Stimulated activated CD4-positive, alpha-beta T cell treated with anti-CD3 and anti-CD28 coated beads, TNF-alpha, amount 100 ng/mL, for 24 hours (primary cell): ENCODE measurements around the gene MCTP2.
"Not testable (repeated sequence)": the region's sequence is repeated elsewhere in the genome, so short reads cannot be mapped to it uniquely, and the experiment has no call there.

Experiments used
- DNase-seq, 3 experiments: peaks; one replicate each; pipeline ENCODE4 v3.0.0-alpha.2; 2020; ENCODE audit warnings: low read depth in 3 of 3

Gene MCTP2

GRCh38 chr15:94235041-94235440 is 3.7 kb downstream of the MCTP2 start:
- no peak for DNase-seq

- DNase-seq = no peak
Measured at GRCh38 chr15:94235646-94236045, 4.3 kb downstream of the MCTP2 start.

GRCh38 chr15:94236608-94237007 is 5.2 kb downstream of the MCTP2 start:
- no peak for DNase-seq

- DNase-seq = no peak
Measured at GRCh38 chr15:94237903-94238302, 6.5 kb downstream of the MCTP2 start.

GRCh38 chr15:94238539-94239118 is 7.3 kb downstream of the MCTP2 start:
- DNase-seq = no peak

- DNase-seq = no peak
Measured at GRCh38 chr15:94239474-94239873, 8.1 kb downstream of the MCTP2 start.

- DNase-seq = no peak
Measured at GRCh38 chr15:94240480-94240879, 9.1 kb downstream of the MCTP2 start.

- no peak for DNase-seq
Measured at GRCh38 chr15:94242257-94242656, 10.9 kb downstream of the MCTP2 start.

GRCh38 chr15:94243003-94243402 is 11.6 kb downstream of the MCTP2 start:
- DNase-seq = not testable (repeated sequence)

GRCh38 chr15:94243418-94243817 is 12.1 kb downstream of the MCTP2 start:
- DNase-seq = no peak

GRCh38 chr15:94246016-94246415 is 14.7 kb downstream of the MCTP2 start:
- DNase-seq = no peak

GRCh38 chr15:94247789-94248638 is 16.7 kb downstream of the MCTP2 start:
- DNase-seq = no peak

- no peak for DNase-seq
Measured at GRCh38 chr15:94250801-94251200, 19.4 kb downstream of the MCTP2 start.

GRCh38 chr15:94252223-94252766 is 20.9 kb downstream of the MCTP2 start:
- DNase-seq = no peak

- no peak for DNase-seq
Measured at GRCh38 chr15:94252906-94253491, 21.6 kb downstream of the MCTP2 start.

- no peak for DNase-seq
Measured at GRCh38 chr15:94253742-94254141, 22.4 kb downstream of the MCTP2 start.

- no peak for DNase-seq
Measured at GRCh38 chr15:94255540-94255939, 24.2 kb downstream of the MCTP2 start.

- DNase-seq = no peak
Measured at GRCh38 chr15:94256511-94256910, 25.1 kb downstream of the MCTP2 start.

GRCh38 chr15:94257776-94258175 is 26.4 kb downstream of the MCTP2 start:
- DNase-seq = not testable (repeated sequence)

GRCh38 chr15:94258246-94258645 is 26.9 kb downstream of the MCTP2 start:
- DNase-seq = no peak

- DNase-seq = no peak
Measured at GRCh38 chr15:94259121-94259751, 27.9 kb downstream of the MCTP2 start.

- DNase-seq = no peak
Measured at GRCh38 chr15:94259863-94260262, 28.5 kb downstream of the MCTP2 start.
